Fibroblast of skin of right quadriceps (primary cell): ENCODE measurements around the gene RAB29.
"Not testable (repeated sequence)": the region's sequence is repeated elsewhere in the genome, so short reads cannot be mapped to it uniquely, and the experiment has no call there.

Experiments
- DNase-seq: peaks from one replicate; pipeline ENCODE4 v3.0.0-alpha.2; 2013

The RAB29 gene, protein sequence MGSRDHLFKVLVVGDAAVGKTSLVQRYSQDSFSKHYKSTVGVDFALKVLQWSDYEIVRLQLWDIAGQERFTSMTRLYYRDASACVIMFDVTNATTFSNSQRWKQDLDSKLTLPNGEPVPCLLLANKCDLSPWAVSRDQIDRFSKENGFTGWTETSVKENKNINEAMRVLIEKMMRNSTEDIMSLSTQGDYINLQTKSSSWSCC

DNA sequence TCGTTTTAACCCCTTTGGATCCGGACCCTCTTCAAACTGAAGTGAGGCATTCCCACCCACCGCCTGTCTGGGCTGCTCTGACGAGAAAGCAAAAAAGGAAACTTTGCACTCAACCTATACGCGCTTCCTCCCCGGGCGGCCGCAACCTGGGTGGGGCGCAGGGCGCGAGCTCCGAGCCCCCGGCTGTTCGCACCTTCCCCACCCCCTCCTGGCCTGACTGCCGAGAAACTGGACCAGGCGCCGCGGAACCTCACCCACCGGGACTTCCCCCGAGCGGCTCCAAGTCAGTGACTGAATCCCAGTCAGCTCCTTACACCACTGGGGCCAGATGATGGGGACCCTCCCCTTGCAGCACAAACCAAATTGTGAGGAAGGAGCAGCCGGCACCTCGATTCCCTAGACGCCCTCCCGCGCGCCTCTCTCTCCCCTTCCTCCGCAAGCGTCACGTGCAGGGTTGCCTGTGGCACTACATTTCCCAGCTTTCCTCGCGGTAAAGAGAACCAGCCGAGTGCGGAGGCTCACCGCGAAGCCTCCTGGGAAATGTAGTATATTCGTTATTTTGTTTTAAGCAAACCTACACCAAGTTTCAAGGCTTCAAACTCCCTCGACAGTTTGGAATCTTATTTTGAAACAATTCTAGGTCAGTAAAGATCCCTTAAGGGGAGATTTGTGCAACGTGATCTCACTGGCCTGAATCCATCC lies at the start of gene RAB29:
Gene RAB29 (minus strand): TSS at position 468 of the 702 bp plus-strand sequence. CDS start 526 bp downstream, outside the sequence.
- DNase-seq, result peak; percentile 74

GRCh38 chr1:205824180-205824579 lies 48.9 kb upstream of the RAB29 start:
- no peak for DNase-seq

DNA sequence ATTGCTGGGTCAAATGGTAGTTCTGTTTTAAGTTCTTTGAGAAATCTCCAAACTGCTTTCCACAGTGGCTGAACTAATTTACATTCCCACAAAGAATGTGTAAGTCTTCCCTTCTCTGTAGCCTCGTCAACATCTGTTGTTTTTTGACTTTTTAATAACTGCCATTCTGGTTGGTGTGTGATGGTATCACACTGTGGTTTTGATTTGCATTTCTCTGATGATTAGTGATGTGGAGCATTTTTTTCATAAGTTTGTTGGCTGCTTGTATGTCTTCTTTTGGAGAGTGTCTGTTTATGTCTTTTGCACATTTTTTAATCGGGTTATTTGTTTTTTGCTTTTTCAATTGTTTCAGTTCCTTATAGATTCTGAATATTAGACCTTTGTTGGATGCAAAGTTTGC lies 48.0 kb upstream of the RAB29 start:
- DNase-seq, result not testable (repeated sequence)

- DNase-seq, result no peak
Observed at GRCh38 chr1:205822397-205822796, 47.1 kb upstream of the RAB29 start.

DNA sequence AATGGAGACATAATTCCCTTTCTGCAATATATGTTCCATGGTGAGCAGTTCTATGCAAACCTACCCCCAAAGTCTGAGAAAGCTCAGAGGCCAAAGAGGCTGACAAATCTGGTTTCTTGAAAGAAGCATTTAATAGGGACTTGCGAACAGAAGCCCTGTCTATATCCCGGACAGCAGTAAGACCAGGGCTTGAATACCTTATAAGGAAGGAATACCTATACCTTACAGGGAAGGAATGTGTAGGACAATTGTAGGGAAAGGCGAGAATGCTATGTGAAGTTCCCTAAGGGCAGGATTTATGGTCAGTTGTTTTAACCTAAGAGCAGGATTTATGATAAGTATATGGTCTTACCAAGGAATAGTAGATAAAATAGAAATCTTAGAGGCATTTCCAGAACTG lies 42.7 kb upstream of the RAB29 start:
- DNase-seq, result no peak

GRCh38 chr1:205817364-205817763 lies 42.1 kb upstream of the RAB29 start:
- no peak for DNase-seq

DNA sequence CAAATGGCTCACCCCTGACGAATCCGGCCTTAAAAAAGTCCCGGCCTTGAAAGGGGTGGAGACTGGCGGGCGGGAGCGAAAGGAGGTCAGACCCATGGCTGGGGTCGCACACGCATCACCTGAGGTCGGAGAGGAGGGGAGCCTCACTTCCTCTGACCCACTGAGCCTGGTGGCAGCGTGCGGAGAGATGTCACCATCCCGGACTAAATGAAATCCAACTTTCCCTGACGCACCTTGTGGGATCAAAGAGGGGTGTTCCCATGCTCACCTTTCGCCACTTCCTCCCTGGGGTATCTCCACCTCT lies 38.4 kb upstream of the RAB29 start:
- DNase-seq, result peak; percentile 67

- peak; percentile 92 for DNase-seq
Observed at GRCh38 chr1:205812878-205813754, 37.8 kb upstream of the RAB29 start, which contains the start of gene SLC41A1. TSS of gene SLC41A1 (minus strand) at chr1:205813198. CDS start at chr1:205810441, 2,757 bp downstream.

DNA sequence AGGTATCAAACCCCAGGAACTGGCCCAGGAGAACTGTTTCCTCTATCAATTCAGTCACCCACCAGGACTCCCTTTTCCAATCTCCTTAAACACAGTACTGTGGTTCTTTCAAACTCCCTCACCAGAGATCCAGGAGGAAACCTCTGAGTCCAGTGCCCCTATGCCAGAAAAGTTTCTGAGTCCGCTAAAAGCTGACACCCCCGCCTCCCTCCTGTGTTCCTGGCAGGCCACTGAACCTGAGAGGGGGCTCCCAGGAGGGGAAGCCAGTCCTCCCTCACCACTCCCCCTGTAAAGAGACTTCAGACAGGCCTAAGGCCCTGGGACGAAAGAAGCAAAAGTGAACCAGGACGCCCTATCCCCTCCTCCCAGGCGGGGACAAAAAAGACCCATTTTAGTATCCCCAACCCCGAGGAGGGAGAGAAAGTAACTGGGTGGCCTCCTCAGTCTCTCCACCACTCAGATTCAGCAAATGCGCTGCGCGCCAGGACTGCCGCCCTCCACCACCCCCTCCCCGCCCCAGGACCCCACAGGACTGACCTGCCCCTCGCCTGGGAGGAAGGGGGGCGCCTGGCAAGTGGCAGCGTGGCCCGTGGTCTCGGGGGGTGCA lies 37.1 kb upstream of the RAB29 start:
- DNase-seq, result peak; percentile 17

- no peak for DNase-seq
Observed at GRCh38 chr1:205811660-205812059, 36.4 kb upstream of the RAB29 start.

DNA sequence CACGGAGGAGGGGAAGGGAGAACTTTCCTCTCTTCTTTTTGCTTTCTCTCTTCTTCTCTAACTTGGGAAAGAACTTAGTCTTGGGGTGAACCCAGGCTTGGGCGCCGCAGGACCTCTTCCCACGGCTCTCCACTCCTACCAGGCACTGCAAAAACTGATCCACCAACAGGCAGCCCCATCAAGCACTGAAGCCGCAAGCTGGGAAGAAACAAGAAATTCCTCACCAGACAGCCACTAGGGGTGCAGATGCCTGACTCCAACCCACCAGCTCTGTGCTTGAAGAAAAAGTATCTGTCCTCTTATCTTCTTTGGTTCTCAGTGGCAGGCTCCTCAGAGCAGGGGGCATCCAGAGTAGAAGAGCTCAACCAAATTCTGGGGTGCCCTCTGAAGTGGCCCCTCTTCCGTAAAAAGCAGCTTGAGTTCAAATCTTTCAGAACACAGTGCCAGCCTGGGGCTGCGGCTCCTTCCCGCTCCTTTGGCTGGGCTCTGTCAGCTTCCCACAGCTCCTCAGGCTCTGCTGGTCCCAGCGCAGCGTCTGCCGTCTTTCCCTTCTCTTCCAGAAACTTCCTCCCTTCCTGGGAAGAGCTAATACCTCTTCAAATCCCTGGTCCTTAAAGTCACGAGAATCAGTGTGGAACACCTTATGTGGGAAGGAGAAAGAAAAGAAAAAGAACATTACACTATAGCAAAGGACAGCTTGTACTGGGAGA lies 35.3 kb upstream of the RAB29 start:
- DNase-seq, result peak; percentile 11

- no peak for DNase-seq
Observed at GRCh38 chr1:205809942-205810345, 34.7 kb upstream of the RAB29 start.

DNA sequence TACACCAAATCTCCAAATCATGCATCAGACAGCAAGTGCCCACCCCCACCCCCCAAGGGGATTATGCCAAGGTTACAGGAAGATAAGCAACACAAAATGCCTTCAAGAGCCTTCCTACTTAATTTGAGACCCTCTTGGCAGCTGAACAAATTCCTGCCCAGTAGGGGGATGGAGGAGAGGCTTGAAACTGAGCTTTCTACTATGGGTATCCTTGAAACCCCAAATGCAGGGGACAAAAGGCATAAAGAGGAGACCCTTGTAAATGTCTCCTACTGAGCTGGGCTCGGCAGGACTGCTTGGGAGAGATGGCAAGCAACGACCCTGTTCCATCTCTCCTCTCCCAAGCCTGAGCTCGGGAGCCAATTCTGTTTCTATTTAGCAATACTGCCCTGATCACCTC lies 34.2 kb upstream of the RAB29 start:
- DNase-seq, result no peak

GRCh38 chr1:205805082-205805711 lies 29.9 kb upstream of the RAB29 start:
- DNase-seq, result no peak

DNA sequence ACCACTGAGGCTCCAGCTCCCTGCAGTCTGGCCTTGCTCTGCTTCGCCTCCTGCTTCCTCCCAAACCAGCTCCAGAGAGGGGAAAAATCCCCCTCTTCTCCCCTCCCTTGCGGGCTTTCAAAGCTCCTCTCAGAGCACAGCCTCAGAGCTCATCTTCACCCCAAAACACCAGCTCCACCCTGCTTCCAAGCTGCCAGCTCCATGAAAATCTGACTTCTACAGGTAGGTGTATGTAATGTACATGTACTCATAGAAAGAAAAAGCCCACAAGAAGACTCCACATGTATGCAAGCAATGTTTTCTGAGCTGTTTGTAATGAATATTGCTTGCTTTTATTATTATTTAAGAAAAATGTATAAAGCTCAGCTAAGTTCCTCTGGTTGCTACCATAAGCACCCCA lies 29.3 kb upstream of the RAB29 start:
- DNase-seq, result no peak

DNA sequence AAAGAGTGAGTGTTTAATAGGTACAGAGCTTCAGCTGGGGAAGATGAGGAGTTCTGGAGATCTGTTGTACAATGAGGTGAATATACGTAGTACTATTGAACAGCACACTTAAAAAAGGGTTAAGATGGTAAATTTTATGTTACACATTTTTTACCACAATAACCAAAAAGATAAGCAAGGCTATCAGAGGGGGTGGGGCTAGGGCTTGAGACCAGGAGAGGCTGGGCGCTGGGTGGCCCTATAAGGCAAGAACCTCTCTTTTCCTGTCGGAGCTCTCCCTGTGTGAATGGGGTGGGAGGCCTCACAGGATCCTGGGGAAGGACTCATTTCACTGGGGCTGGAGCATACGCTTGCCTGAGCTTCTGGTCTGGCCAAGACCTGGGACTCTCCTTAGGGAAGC lies 28.7 kb upstream of the RAB29 start:
- no peak for DNase-seq

DNA sequence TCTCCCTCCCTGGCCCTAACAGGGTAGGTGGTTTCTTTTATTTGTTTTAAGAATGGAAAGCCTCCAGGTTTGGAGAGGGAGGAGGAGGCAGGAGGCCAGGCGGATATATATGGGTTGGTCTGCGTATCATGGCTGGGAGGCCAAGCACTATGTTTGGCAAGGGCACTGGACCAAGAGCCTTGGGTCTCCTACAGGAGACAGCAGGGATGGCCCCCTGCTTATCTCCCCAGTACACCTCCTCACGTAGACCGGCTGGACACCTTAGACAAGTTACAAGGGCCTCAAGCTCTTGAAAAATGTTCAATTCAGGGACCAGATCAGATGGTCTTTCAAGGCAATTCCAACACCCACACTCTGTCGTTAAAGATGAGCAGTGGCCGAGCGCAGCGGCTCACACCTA lies 26.8 kb upstream of the RAB29 start:
- DNase-seq, result no peak

GRCh38 chr1:205800981-205801703 lies 25.9 kb upstream of the RAB29 start:
- no peak for DNase-seq

- DNase-seq, result no peak
Observed at GRCh38 chr1:205800427-205800826, 25.1 kb upstream of the RAB29 start.

DNA sequence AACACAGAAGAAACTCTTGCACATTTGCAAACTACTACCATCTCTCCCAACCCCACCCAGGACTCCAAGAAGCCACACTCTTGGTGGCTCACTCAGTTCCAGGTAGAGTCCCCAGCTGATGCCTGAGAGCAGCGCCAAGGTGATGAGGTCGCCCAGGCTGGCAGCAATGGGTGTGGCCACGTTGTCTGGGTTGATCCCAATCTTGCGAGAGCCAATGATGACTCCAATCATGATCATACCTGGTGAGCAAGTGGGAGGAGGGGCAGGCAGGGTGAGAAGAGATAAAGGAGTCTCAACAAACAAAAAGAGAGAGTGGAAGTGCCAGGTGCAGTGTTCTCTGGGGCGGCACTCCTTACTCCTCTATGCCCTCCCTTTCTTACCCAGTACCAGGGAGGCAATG lies 23.3 kb upstream of the RAB29 start:
- no peak for DNase-seq

DNA sequence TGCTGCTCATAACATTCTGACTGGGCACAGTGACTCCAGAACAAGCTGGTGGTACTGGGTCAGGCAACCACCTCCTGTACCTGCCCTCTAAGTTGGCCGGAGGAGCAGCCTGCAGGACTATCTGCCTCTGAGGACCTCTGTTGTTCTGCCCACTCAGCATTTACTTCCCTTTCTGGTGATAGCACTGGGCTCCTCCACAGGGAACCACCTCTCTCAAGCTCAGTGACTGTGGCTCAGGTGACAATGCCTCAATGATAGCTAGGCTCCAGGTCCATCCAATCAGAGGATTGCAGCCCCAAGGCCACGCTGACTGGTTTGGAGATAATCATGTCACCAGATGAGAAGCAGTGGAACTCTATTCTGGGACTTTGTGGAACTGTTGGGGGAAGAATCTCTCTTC lies 21.9 kb upstream of the RAB29 start:
- no peak for DNase-seq
